ENCODE measurements around the gene KDM6B. TPM values are rescaled to one million over a fixed set of nuclear protein-coding genes. Genes with fewer than 3 reads are reported as not detected.
"Not testable (repeated sequence)": the region's sequence is repeated elsewhere in the genome, so short reads cannot be mapped to it uniquely, and the experiment has no call there.

Gene KDM6B
- total RNA-seq, 1 experiment from 2014 or later = 28.9 TPM

GRCh38 chr17:7809086-7809790 is 24.8 kb upstream of the KDM6B start:
- Histone ChIP-seq H3K79me1 (ENCODE audit: insufficient read depth, low read depth, low read length, poor library complexity, severe bottlenecking) (no peaks in the 10 kb centered on the region), H4K91ac (ENCODE audit: insufficient read length, low read depth, low read length) (no peak overlapping the region), H3T11ph (ENCODE audit: low read length) (no peak overlapping the region), H2BK20ac (ENCODE audit: low read depth, low read length, poor library complexity, severe bottlenecking) (no peak overlapping the region), H3K27ac (ENCODE audit: insufficient read length, low read depth, low read length) (no peak overlapping the region), H2BK12ac (ENCODE audit: insufficient read length, low read depth, low read length) (no peak overlapping the region), H3K27me3 (ENCODE audit: insufficient read depth, low read length) (no peaks in the 10 kb centered on the region; the same call in 1 of the 2 replicates), H4K5ac (ENCODE audit: insufficient read length, low read depth, low read length) (no peak overlapping the region), H2BK120ac (ENCODE audit: low read depth, low read length, poor library complexity, severe bottlenecking) (no peak overlapping the region), H3K18ac (ENCODE audit: insufficient read length, low read depth, low read length) (no peak overlapping the region), H3K9ac (ENCODE audit: extremely low read depth, insufficient read length, low read length) (no peak overlapping the region), H4K8ac (replicated peaks; ENCODE audit: insufficient read length, low read depth, low read length) (no peak overlapping the region), H4K20me1 (ENCODE audit: control insufficient read depth, insufficient read depth, insufficient read length) (no peaks in the 10 kb centered on the region), H2BK5ac (ENCODE audit: insufficient read length, low read length) (no peak overlapping the region), H3K23ac (ENCODE audit: insufficient read length, low read depth, low read length) (no peak overlapping the region), H2AFZ (ENCODE audit: low read length) (no peak overlapping the region), H3K79me2 (ENCODE audit: insufficient read depth, low read length) (no peaks in the 10 kb centered on the region), H3K23me2 (ENCODE audit: insufficient read length, low read depth, low read length, poor library complexity, severe bottlenecking) (no peaks in the 10 kb centered on the region), H3K4me2 (ENCODE audit: insufficient read depth, insufficient read length, low read length) (no peak overlapping the region), H3K4ac (ENCODE audit: low read depth, low read length) (no peak overlapping the region), H2BK15ac (ENCODE audit: low read depth, low read length) (no peak overlapping the region), H3K56ac (ENCODE audit: insufficient read length, low read depth, low read length) (no peak overlapping the region), H3K14ac (ENCODE audit: insufficient read depth, low read length) (no peak overlapping the region), H3K9me3 (ENCODE audit: control insufficient read depth, low read depth, low read length) (no peaks in the 10 kb centered on the region), H3K4me1 (ENCODE audit: insufficient read depth, low read length) (no peaks in the 10 kb centered on the region), H2AK5ac (ENCODE audit: insufficient read length, low read length) (no peak overlapping the region)
- H3K4me3 Mint-ChIP-seq = no peak overlapping the region
- peaks cover under 1 to 4% of the 10 kb centered on the region in 2 experiments; a peak in 2 of 4 replicates for H3K4me1 Mint-ChIP-seq
- no peak for TF ChIP-seq CTCF (conservative IDR thresholded peaks at IDR 0.05)
- no peak for DNase-seq
- no peaks in the 10 kb centered on the region for H3K36me3 Mint-ChIP-seq (ENCODE audit: insufficient read depth in 1 of 3, low read depth in 3 of 3)
- peaks cover 16% of the 10 kb centered on the region for H3K27me3 Mint-ChIP-seq (ENCODE audit: low read depth)
- no CpG with 5 or more reads among the region's 11 CpGs for WGBS (ENCODE audit: extremely low coverage, insufficient read length, low lambda C conversion rate)
- no peak overlapping the region; a peak in 1 of 7 replicates for H3K27ac Mint-ChIP-seq
- H3K9me3 Mint-ChIP-seq = no peaks in the 10 kb centered on the region; a peak in 1 of 5 replicates

GRCh38 chr17:7809791-7810343 is 24.1 kb upstream of the KDM6B start:
- H3K79me1 ChIP-seq (ENCODE audit: insufficient read depth, low read depth, low read length, poor library complexity, severe bottlenecking); H4K5ac ChIP-seq (ENCODE audit: insufficient read length, low read depth, low read length); H2BK5ac ChIP-seq (ENCODE audit: insufficient read length, low read length); H2BK20ac ChIP-seq (ENCODE audit: low read depth, low read length, poor library complexity, severe bottlenecking); H3K27ac ChIP-seq (ENCODE audit: insufficient read length, low read depth, low read length); H2AK5ac ChIP-seq (ENCODE audit: insufficient read length, low read length); H2BK12ac ChIP-seq (ENCODE audit: insufficient read length, low read depth, low read length); H3K36me3 Mint-ChIP-seq (ENCODE audit: insufficient read depth in 1 of 3, low read depth in 3 of 3); H3K4me3 Mint-ChIP-seq; H2AFZ ChIP-seq (ENCODE audit: low read length); H3K9ac ChIP-seq (ENCODE audit: extremely low read depth, insufficient read length, low read length); H3K4ac ChIP-seq (ENCODE audit: low read depth, low read length); H3K4me1 Mint-ChIP-seq; H2BK120ac ChIP-seq (ENCODE audit: low read depth, low read length, poor library complexity, severe bottlenecking); H3K27me3 ChIP-seq (ENCODE audit: insufficient read depth, low read length); H4K20me1 ChIP-seq (ENCODE audit: control insufficient read depth, insufficient read depth, insufficient read length); H3K4me2 ChIP-seq (ENCODE audit: insufficient read depth, insufficient read length, low read length); H3K27ac Mint-ChIP-seq; H3K4me1 ChIP-seq (ENCODE audit: insufficient read depth, low read length); H3K23me2 ChIP-seq (ENCODE audit: insufficient read length, low read depth, low read length, poor library complexity, severe bottlenecking); H3K9me3 ChIP-seq (ENCODE audit: control insufficient read depth, low read depth, low read length); DNase-seq; H3K9me3 Mint-ChIP-seq; H2BK15ac ChIP-seq (ENCODE audit: low read depth, low read length); H4K8ac ChIP-seq (replicated peaks; ENCODE audit: insufficient read length, low read depth, low read length); H3T11ph ChIP-seq (ENCODE audit: low read length); H3K18ac ChIP-seq (ENCODE audit: insufficient read length, low read depth, low read length); H3K56ac ChIP-seq (ENCODE audit: insufficient read length, low read depth, low read length); H3K79me2 ChIP-seq (ENCODE audit: insufficient read depth, low read length); H3K14ac ChIP-seq (ENCODE audit: insufficient read depth, low read length); H4K91ac ChIP-seq (ENCODE audit: insufficient read length, low read depth, low read length); H3K23ac ChIP-seq (ENCODE audit: insufficient read length, low read depth, low read length): not testable (repeated sequence)
- no CpG with 5 or more reads among the region's 9 CpGs for WGBS (ENCODE audit: extremely low coverage, insufficient read length, low lambda C conversion rate)
- peaks cover 16% of the 10 kb centered on the region for H3K27me3 Mint-ChIP-seq (ENCODE audit: low read depth)

All from H9 (cell line).